GM12874 (cell line): ENCODE measurements around the gene EPAS1.

Source experiments
- TF ChIP-seq, protein P1 (sequence below): IDR thresholded peaks from 2 replicates; pipeline ENCODE4 v1.5.1; 2011; ENCODE audit warnings: low read depth, mild to moderate bottlenecking, control low read depth, low read length, moderate library complexity; ENCODE audit not compliant: insufficient read depth

Gene EPAS1

DNA sequence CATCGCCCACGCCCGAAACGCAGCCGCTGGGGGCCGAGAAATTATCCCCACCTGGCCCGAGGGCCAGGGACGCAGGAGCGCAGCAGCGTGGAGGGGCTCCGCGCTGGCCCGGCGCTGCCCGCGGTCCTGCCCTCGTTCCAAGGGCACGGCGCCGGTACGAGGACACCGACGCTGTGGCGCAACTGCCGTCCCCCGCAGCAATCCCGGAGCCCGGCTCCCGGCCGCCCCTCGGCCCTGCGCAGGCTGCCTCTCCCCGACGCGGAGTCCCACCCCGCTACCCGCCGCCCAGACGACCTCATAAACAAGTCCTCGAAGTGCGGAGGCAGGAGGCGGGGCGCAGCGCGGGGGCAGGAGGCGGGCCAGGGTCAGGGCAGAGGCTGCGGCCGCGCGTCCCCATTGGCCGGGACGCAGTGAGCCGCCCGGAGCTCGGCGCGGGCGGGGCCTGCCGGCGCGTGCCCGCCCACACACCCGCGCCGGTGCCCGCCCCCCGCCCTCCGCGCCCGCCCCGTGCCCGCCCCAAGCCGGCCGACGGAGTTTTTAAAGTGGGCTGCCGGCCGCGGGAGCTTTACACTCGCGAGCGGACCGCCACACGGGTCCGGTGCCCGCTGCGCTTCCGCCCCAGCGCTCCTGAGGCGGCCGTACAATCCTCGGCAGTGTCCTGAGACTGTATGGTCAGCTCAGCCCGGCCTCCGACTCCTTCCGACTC is at the start of gene EPAS1:
EPAS1 (plus strand) TSS at position 568 of the 706 bp plus-strand sequence. CDS start 505 bp downstream, outside the sequence.
- TF ChIP-seq, protein P1, sequence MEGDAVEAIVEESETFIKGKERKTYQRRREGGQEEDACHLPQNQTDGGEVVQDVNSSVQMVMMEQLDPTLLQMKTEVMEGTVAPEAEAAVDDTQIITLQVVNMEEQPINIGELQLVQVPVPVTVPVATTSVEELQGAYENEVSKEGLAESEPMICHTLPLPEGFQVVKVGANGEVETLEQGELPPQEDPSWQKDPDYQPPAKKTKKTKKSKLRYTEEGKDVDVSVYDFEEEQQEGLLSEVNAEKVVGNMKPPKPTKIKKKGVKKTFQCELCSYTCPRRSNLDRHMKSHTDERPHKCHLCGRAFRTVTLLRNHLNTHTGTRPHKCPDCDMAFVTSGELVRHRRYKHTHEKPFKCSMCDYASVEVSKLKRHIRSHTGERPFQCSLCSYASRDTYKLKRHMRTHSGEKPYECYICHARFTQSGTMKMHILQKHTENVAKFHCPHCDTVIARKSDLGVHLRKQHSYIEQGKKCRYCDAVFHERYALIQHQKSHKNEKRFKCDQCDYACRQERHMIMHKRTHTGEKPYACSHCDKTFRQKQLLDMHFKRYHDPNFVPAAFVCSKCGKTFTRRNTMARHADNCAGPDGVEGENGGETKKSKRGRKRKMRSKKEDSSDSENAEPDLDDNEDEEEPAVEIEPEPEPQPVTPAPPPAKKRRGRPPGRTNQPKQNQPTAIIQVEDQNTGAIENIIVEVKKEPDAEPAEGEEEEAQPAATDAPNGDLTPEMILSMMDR: no peak

DNA sequence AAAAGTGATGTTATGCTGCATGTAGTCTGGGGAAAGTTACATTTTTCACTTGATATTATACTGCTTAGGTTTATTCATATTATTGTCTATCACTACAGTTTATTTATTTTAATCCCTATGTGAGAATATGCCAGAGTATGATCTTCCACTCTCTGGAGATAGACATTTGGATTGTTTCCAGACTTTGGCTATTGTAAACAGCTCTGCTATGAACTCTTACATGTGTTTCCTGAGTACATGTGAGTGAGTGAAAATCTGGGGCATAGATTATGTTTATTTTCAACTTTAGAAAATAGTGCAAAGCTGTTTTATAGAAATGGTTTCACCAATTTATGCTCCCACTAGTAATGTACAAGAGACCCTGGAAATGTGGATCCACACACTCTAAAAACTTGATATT is 49.0 kb upstream of the EPAS1 start:
- TF ChIP-seq, protein P1: no peak

GRCh38 chr2:46249654-46250053 is 47.6 kb upstream of the EPAS1 start:
- TF ChIP-seq, protein P1: no peak

- TF ChIP-seq, protein P1: no peak
These were observed 44.1 kb upstream of the EPAS1 start for GRCh38 chr2:46252891-46253659.

DNA sequence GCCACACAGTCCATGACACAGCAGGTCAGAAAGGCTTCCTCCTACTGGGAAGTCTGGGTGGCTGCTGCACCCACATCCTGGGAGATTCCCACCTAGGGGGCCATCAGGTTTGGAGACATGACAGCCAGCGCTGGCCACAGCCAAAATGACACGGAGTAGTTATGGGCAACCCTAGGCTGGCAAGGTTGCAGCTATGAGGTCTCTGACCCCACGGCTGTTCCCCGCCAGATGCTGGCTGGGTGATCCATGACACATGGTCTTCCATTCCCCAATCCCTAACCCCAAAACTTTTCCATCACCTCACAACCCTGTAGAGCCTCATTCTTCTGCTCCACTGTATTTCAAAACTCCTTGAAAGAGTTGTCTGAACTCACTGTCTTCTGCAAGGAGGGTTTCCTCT is 42.7 kb upstream of the EPAS1 start:
- TF ChIP-seq, protein P1: no peak

DNA sequence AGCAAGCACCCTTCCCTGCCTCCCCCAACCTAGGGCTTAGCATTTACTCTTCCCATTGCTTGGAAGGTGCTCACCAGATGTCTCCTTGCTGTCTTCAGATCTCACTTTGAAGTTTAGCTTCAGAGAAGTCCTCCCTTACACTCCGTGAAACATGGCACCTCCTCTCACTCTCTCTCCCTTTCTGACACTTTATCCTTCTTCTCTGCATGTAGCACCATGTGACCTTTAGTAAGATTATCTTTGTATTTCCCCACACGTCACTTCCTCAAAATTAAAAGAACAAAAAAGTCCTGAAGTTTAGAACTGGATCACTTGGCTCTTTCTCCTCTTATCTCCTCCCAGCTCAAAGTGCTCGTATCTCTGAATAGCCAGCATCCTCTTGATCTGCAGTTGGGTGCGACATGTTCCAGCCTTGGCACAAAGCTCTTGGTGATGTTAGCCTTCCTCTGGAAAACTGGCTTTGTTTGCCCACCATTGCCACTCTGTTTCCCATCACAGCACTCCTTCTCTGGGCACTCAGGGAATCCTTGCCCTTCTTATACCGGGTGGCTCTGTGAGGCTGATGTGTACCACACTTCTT is 40.6 kb upstream of the EPAS1 start:
- TF ChIP-seq, protein P1: no peak

DNA sequence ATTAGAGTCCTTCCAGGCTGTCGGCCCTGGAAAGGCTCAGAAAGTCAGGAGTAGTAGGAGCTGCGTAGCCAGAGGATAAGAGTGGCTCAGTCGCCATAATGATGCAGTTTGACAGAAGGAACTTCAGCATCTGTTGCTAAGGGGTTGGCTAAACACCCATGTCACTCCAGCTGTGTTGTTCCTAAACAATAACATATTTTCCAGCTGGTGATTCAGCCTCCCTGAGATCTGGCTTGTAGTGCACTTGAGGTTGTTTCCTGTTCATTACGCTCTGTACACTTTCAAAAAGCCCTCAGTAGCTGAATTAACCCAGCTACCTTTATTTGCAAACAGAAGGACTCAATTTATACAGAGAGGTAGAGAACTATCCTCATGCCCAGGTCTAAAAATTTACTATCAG is 39.7 kb upstream of the EPAS1 start:
- TF ChIP-seq, protein P1: no peak
